OCI-M2 (cell line): ENCODE data around the gene PCYT1A.
"Not testable (repeated sequence)": the region's sequence is repeated elsewhere in the genome, so short reads cannot be mapped to it uniquely, and the experiment has no call there.

Experiments
- DNase-seq: peaks from one replicate; lab custom pipeline; 2025; ENCODE audit not compliant: unreplicated experiment; lab: John Stamatoyannopoulos, UW

PCYT1A gene

DNA sequence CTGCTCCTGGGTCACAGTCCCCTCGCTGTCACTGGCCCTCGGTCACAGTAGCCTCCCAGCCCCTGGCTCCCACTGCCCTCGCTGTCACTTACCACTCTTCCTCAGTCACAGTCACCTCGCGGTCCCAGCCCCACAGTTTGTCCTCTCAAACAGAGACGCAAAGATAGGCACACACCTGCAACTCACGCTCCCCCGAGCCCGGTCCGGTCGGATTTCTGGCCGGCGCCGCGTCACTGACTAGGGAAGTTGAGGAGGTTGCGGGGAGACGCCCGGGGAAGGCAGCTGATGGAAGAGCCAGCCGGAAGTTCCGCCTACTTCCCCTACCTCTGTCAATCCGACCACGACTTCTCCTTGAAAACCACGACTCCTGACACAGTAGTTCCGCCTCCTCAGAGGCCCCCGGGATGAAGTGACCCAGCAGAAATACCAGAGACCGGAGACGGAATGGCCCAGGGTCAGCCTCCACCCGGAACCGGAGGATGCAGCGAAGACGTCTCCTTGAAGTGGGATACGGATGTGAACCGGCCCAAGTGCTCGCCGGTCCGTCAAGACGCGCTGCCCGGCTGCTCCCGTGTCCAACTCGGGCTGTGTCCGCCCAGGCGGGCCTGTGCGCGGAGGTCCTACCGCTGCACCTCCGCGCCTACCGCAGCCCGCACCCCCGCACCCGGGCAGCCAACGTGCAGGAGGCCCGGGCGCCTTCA is at the start of gene PCYT1A:
Gene PCYT1A (minus strand): TSS at position 287 of the 701 bp plus-strand sequence. CDS start 17,195 bp downstream, outside the sequence.
- DNase-seq = peak; percentile 58

DNA sequence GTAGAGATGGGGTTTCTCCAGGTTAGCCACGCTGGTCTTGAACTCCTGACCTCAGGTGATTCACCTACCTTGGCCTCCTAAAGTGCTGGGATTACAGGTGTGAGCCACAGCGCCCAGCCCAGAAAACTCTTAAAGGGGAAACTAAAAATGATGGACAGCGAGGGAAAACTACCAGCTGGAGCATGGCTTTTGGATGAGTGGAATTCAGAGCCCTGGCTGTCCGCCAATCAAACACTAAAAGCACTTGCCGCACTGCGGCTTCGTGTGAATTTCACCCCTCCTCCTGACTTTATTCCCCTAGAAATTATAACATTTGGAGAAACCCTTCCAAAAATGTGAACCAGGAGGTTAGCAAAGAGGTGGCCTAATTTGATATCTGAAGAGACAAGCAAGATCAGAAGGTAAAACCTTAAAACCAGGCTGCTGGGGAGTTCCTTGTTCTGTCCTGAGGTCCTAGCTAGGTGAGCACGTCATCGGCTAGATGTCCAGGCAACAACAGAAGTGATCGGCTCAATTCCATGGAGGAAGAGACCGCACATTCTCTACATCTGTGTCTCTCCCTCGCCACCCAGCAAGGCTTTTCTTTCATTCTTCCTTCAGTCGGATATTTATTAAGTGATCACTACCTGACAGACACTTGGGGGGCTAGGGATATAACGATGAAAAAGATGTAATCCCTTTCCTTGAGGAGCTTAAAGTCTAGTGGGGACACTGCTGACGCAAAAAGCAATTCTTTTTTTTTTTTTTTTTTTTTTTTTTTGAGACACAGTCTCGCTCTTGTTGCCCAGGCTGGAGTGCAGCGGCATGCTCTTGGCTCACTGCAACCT is 49.0 kb upstream of the PCYT1A start:
- no peak for DNase-seq

DNA sequence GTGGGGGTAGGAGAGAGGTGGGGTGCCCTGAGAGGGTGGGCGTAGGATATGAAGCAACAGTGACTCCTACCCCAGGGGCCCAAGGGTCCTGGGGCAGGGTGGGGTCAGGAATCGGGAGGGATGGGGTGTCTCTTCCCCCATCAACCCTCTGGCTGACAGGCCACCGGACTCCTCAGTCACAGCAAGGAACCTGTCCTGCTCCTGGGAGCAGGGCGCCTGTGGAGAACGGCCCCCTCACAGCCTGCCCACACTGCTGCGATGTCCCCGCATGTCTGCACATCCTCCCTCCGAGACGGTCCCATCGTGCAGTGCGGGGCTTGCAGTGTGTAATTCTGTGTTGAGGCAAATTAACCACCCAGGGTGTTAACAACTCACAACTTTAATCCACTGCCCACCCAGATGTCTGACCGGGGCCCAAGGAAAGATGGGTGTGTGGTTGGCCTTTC is 48.0 kb upstream of the PCYT1A start:
- DNase-seq = no peak

DNA sequence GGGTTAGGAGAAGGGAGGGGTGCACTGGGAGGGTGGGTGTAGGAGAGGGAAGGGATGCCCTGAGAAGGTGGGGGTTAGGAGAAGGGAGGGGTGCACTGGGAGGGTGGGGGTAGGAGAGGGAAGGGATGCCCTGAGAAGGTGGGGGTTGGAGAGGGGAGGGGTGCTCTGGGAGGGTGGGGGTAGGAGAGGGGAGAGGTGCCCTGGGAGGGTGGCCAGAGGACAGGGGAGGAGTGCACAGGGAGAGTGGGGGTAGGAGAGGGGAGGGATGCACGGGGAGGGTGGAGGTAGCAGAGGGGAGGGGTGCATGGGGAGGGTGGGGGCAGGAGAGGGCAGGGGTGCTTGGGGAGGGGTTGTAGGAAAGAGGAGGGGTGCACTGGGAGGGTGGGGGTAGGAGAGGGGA is 47.5 kb upstream of the PCYT1A start:
- DNase-seq = no peak

DNA sequence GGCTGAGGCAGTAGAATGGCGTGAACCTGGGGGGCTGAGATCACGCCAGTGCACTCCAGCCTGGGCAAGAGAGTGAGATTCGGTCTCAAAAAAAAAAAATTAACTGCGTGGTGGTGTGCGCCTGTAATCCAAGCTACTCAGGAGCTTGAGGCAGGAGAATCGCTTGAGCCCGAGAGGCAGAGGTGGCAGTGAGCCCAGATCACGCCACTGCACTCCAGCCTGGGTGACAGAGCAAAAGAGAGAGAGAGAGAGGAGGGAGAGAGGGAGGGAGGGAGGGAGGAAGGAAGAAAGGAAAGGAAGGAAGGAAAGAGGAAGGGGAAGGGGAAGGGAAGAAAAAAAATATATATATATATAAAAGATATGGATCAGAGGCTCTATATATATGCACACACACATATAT is 44.6 kb upstream of the PCYT1A start:
- DNase-seq = no peak

DNA sequence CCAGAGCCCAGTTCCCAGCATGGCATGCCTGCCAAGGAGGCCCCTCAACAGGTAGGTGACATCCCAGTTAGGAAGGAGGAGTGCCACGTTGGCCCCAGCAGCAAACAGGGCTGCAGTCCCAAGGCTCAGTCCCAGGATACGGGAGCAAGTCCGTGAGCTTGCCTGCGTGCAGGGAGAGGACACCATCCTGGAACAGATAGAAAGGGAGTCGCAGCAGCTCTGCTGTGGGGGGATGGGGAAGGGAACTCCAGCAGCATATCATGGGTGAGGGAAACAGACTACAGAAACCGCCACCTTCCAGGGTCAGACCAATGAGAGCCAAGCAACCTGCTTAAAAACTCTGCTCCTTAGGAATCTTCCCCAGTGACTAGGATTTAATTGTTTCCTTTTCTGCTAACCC is 39.9 kb upstream of the PCYT1A start:
- DNase-seq = no peak

DNA sequence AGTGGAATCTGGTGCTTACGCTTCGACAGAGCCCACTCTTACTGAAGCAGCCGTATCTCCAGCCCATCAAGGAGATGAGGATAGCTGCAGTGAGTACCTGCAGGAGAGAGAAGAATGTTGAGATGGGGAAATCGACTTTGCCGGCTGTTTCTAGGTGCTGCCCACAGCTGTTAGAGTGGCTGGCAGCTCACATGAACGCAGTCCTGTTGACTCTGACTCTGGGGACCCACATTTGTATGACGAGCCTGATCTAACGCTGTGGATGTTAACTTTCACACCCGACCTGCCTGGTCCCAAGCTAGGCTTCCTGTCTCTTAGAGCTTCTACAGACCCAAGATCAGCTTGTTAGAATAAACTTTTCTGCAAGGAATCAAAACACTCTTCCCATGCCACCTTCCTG is 39.4 kb upstream of the PCYT1A start:
- DNase-seq = no peak

DNA sequence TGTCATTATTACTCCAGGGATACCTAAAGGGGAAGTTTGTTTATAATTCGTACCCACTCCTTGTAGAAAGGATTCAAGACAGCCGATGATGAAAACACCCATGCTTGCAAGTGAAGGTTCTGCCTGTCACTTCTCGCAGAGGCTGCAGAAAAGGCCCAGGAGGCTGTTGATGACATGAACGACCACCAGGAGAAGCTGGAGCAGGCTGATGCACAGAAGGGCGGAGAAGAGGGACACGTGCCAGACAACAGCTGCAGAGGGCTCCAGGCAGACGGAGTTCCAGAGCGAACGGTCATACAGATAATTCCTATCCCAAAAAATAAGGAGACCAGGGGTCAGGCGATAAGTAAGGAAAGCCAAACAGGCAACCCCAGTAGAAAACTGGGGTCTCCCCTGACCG is 36.2 kb upstream of the PCYT1A start:
- no peak for DNase-seq

DNA sequence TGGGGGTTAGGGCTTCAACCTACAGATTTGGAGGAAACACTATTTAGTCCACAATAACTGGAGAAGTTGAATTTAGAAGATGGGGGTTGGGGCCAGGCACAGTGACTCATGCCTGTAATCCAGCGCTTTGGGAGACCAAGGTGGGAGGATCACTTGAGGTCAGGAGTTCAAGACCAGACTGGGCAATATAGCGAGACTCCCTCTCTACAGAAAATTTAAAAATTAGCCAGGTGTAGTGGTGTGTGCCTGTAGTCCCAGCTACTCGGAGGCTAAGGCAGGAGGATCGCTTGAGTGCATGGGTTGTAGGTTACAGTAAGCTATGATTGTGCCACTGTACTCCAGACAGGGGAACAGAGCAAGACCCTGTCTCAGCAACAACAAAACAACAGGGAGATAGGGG is 35.5 kb upstream of the PCYT1A start:
- DNase-seq = no peak

DNA sequence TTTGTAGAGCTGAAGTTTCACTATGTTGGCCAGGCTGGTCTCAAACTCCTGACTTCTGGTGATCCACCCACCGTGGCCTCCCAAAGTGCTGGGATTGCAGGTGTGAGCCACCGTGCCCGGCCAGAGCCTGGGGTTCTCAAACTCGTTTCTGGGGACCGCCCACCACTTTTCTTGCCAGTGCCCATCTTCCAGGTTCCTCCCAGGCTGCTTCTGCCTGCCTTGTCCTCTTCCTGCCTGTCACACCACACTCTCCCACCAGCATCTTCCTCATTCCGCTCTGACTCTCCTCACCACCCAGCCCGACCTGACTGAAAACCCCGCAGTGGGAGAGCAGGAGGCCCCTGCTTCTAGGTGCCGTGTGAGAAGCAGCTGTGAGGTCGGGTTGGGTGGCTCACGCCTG is 33.6 kb upstream of the PCYT1A start:
- DNase-seq = no peak

DNA sequence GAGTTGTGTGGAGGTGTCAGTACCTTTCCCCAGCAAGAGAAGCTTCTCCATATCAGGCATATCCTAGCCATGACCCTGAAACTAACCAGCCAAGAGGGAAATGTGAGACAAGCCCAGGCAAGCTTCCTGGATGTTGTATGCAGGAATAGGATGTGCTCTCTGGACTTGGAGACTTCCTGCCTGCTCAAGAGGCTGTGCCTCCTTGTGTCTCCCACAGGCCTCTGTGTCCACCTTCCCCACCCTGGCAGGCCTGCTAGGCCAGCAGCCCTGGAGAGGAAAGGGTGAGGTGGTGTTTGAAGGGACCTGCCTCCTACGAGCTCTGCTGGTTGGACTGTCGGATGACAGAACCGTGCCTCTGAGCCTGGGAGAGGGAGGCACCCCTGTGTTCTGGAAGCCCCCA is 32.6 kb upstream of the PCYT1A start:
- DNase-seq = no peak

DNA sequence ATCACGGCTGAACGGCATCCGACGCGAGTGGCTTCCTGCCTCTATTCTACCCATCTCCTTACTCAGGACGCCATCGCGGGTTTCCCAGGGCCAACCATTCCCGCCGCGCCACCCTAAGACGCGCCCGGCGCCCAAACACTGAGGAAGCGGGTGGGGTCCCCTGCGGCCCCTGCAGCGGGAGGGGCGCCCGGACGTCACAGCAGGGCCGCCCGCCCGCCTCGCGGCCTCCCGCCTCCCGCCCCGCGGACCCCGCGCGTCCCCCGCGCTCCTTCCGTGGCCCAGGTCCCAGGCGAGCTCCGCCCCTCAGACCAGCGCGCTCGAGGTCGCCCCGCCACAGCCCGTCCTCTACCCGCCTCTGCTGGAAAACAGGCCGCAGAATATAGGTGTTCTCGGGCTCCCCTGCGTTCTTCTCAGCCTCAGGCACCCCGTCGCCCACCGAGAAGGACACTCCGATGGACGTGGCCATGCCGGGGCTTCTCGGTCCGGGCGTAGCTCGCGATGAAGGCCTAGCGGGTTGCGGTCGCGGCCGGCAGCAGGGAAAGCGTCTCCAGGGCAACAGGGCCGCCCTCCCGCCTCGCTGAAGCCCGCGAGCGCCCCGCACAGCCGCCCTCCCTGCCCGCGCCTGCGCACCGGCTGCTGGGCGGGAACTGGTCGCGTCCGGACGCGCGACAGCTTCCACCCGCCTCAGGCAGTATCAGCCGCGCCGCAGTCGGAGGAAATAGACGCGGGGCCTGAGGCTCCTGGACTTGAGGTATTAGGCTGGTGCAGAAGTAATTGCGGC is 30.4 kb upstream of the PCYT1A start, which contains the start of gene DYNLT2B:
Gene DYNLT2B (minus strand): TSS at position 554 of the 781 bp plus-strand sequence. CDS start 88 bp downstream, at position 466.
- no peak for DNase-seq

DNA sequence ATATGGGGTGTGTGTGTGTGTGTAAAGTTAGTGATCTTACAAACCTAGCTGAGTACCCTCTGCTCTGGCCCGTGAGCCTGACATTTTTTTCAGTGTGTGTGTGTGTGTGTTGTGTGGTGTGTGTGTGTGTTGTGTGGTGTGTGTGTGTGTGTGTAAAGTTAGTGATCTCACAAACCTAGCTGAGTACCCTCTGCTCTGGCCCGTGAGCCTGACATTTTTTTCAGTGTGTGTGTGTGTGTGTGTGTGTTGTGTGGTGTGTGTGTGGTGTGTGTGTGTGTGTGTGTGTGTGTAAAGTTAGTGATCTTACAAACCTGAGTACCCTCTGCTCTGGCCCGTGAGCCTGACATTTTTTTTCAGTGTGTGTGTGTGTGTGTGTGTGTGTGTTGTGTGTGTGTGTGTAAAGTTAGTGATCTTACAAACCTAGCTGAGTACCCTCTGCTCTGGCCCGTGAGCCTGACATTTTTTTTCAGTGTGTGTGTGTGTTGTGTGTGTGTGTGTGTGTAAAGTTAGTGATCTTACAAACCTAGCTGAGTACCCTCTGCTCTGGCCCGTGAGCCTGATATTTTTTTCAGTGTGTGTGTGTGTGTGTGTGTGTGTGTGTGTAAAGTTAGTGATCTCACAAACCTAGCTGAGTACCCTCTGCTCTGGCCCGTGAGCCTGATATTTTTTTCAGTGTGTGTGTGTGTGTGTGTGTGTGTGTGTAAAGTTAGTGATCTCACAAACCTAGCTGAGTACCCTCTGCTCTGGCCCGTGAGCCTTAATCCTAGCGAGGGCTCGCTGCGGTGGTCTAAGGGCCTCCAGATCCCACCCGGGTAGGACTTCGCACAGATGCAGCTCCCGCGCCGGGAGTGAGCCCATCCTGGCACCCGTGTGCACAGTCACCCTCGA is 29.5 kb upstream of the PCYT1A start:
- DNase-seq = not testable (repeated sequence)

DNA sequence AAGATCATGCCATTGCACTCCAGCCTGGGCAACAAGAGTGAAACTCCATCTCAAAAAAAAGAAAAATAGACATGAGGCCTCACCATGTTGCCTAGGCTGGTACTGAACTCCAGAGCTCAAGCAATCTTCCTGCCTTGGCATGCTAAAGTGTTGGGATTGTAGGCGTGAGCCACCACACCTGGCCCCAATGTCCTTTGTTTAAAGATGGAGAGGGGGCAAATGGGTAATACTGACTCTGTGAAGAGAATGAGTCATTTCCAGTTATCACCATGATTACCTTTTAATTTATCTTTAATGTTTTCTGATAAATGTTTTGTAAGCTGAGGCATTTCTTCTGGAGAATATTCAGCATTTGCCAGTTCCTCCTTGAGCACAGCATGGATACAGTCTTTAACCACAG is 28.3 kb upstream of the PCYT1A start:
- no peak for DNase-seq

DNA sequence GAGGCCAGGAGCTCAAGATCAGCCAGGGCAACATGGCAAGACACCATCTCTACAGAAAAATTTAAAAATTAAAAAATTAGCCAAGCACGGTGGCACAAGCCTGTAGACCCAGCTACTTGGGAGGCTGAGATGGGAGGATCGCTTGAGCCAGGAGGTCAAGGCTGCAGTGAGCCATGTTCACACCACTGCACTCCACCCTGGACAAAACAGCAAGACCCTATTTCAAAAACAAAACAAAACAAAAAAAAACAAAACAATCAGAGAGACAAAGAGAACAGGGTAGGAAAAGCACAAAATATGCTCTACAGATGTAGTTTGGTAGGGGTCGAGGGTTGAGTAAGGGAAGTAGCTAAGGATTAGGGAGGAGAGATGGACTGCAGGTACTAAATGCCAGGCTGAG is 27.1 kb upstream of the PCYT1A start:
- DNase-seq = no peak

DNA sequence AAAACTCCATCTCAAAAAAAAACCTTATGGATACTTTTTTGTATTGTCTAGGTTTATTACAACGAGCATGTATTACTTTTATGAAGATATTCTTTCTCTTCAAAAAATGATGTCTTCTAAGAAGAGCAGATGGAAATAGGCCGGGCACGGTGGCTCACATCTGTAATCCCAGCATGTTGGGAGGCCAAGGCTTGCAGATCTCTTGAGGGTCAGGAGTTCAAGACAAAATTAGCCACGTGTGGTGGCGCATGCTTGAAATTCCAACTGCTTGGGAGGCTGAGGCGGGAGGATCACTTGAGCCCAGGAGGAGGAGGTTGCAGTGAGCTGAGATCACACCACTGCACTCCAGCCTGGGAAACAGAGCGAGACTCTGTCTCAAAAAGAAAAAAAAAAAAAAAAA is 26.6 kb upstream of the PCYT1A start:
- DNase-seq = not testable (repeated sequence)

DNA sequence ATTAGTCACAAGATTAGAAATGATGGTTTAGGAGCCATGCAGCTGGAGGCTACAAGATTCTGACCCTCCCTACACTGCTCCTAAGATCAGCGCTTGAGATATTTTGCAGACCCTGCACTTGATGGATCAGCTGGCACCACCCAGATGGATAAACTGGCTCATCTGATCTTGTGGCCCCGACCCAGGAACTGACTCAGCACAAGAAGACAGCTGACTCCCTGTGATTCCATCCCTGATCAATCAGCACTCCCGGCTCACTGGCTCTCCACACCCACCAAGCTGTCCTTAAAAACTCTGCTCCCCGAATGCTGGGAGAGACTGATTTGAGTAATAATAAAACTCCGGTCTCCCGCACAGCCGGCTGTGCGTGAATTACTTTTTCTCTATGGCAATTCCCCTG is 15.4 kb upstream of the PCYT1A start:
- not testable (repeated sequence) for DNase-seq

DNA sequence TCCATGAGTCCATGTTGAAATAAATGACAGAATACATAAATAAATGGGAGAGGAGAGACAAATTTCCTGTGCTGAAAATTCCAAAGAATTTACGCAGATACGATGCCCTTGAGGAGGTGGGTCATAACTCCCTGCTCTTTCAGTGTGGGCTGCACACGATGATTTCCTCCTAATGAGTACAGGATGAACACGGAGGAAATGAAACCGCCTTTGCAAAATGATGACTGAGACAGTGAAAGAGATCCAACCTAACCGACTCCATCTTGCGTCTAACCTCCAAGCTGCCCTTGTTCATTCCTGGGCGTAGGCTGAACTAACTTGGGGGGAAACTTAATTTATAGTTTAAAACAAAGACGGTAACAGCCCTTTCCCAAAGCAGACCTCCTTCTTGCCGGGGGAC is 15.0 kb upstream of the PCYT1A start:
- DNase-seq = not testable (repeated sequence)

DNA sequence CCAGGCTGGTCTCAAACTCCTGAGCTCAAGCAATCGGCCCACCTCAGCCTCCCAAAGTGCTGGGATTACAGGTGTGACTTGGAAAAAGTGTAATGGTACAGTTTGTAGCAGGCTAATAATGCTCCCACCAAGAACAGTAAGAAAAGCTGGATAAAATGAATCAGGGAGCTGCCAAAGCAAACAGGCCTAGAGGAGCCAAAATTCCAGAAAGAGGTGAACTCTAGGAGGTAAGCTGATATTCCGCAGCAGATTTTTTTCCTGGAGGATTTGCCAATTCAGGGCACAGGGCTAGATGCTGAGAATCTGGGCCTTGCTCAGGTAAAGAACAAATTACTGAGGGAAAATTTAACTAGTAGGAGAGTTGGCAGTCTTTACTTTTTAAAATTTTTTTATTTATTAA is 11.0 kb upstream of the PCYT1A start:
- no peak for DNase-seq

DNA sequence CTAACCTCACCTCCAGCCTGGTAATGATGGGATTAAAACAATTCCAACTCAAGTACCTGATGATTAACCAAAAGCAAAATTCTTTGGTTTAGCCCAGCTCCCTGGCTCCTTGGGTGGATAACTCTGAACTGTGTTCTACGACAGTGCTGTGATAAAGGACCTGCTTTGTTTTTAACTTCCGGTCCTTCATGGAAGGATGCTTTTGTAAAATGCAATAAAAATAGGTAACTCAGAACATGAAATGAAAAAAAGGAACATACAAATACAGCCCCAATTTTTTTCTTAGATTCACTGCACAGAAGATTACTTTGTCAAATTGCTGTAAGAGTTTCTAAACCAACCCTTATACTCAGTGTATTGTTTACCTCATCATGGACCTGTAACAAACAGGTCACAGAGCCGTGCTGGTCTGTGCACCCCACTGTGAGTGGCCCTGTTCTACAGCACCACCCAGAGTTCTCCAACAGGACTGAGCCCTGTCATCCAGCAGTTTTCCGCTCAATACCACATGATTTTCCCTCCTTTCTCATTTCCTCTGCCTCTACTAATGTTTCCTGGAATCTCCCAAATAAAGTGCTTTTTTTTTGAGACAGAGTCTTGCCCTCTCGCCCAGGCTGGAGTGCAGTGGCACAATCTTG is 4.9 kb upstream of the PCYT1A start:
- DNase-seq = no peak
